ACC112 (cell line): ENCODE data around the gene BEST4.
"Not testable (repeated sequence)": the region's sequence is repeated elsewhere in the genome, so short reads cannot be mapped to it uniquely, and the experiment has no call there.

Experiments
- H2AFZ ChIP-seq: fragments of 200-600 bp; sonication (generic); one replicate; pipeline ENCODE4 v1.6.0; 2017; ENCODE audit warnings: antibody characterized with exemption, low read length; ENCODE audit not compliant: unreplicated experiment
- H3K27ac ChIP-seq: fragments of 200-600 bp; sonication (generic); 2 replicates; pipeline ENCODE4 v1.5.1; 2014; ENCODE audit warnings: low read depth, mild to moderate bottlenecking, antibody characterized with exemption, low read length, moderate library complexity
- H3K27me3 ChIP-seq: fragments of 200-600 bp; sonication (generic); 2 replicates; pipeline ENCODE4 v1.6.1; 2014; ENCODE audit warnings: mild to moderate bottlenecking, antibody characterized with exemption, low read length, moderate library complexity, mixed read lengths; ENCODE audit not compliant: insufficient read depth
- H3K36me3 ChIP-seq: fragments of 200-600 bp; sonication (generic); 2 replicates; pipeline ENCODE4 v1.6.1; 2016; ENCODE audit warnings: mild to moderate bottlenecking, antibody characterized with exemption, low read length, moderate library complexity, mixed read lengths; ENCODE audit not compliant: insufficient read depth
- H3K4me1 ChIP-seq: fragments of 200-600 bp; sonication (generic); one replicate; pipeline ENCODE4 v1.6.1; 2016; ENCODE audit warnings: low read length, mixed read lengths; ENCODE audit not compliant: insufficient read depth, unreplicated experiment, control insufficient read depth
- H3K4me3 ChIP-seq: fragments of 200-600 bp; sonication (generic); 2 replicates; pipeline ENCODE4 v1.5.1; 2014; ENCODE audit warnings: mild to moderate bottlenecking, low read depth, low read length
- H3K79me2 ChIP-seq: fragments of 200-600 bp; sonication (generic); one replicate; pipeline ENCODE4 v1.6.0; 2016; ENCODE audit warnings: low read length; ENCODE audit not compliant: control insufficient read depth, unreplicated experiment, insufficient read depth

The BEST4 gene

GRCh38 chr1:44775078-44775929 is 12.7 kb downstream of the BEST4 start, which contains the start of gene RPS8:
TSS of gene RPS8 (plus strand) at chr1:44775540. CDS start at chr1:44775597, 57 bp downstream.
- H3K36me3 ChIP-seq = peaks cover 27% of the 10 kb centered on the region; the same call in 1 of the 2 replicates
- peak within 1 kb of the TSS; percentile 78 for H3K27ac ChIP-seq
- no peaks in the 10 kb centered on the region for H3K27me3 ChIP-seq
- H3K4me1 ChIP-seq = peaks cover 12% of the 10 kb centered on the region
- peak within 1 kb of the TSS; percentile 87 for H3K4me3 ChIP-seq
- peaks cover 45% of the 10 kb centered on the region for H3K79me2 ChIP-seq
- H2AFZ ChIP-seq = peak within 1 kb of the TSS; percentile 53

- peaks cover 15% of the 10 kb centered on the region; the same call in 1 of the 2 replicates for H3K36me3 ChIP-seq
- not testable (repeated sequence) for H3K27me3 ChIP-seq, H3K4me3 ChIP-seq, H3K4me1 ChIP-seq, H2AFZ ChIP-seq, H3K79me2 ChIP-seq, H3K27ac ChIP-seq
Measured at GRCh38 chr1:44766421-44766820, 21.5 kb downstream of the BEST4 start.

GRCh38 chr1:44760876-44761275 is 27.1 kb downstream of the BEST4 start:
- no peaks in the 10 kb centered on the region for H3K27me3 ChIP-seq
- peaks cover 14% of the 10 kb centered on the region for H3K36me3 ChIP-seq
- H3K27ac ChIP-seq = no peak overlapping the region
- H3K4me1 ChIP-seq = no peaks in the 10 kb centered on the region
- no peak overlapping the region for H2AFZ ChIP-seq
- no peaks in the 10 kb centered on the region for H3K79me2 ChIP-seq
- H3K4me3 ChIP-seq = no peak overlapping the region

- Histone ChIP-seq H2AFZ (no peak overlapping the region), H3K4me3 (no peak overlapping the region), H3K36me3 (peaks cover 14% of the 10 kb centered on the region), H3K27me3 (no peaks in the 10 kb centered on the region), H3K27ac (no peak overlapping the region), H3K79me2 (no peaks in the 10 kb centered on the region), H3K4me1 (no peaks in the 10 kb centered on the region)
Measured at GRCh38 chr1:44759077-44759476, 28.9 kb downstream of the BEST4 start.

GRCh38 chr1:44757420-44757819 is 30.6 kb downstream of the BEST4 start:
- Histone ChIP-seq H3K36me3 (peaks cover 17% of the 10 kb centered on the region), H3K4me3 (no peak overlapping the region), H3K4me1 (no peaks in the 10 kb centered on the region), H3K27me3 (no peaks in the 10 kb centered on the region), H3K79me2 (no peaks in the 10 kb centered on the region), H2AFZ (no peak overlapping the region), H3K27ac (no peak overlapping the region)

- Histone ChIP-seq H3K27ac (no peak overlapping the region), H3K79me2 (peaks cover 22% of the 10 kb centered on the region), H3K4me1 (peaks cover 5% of the 10 kb centered on the region), H3K36me3 (peaks cover 1% of the 10 kb centered on the region; the same call in 1 of the 2 replicates), H3K27me3 (no peaks in the 10 kb centered on the region), H3K4me3 (no peak overlapping the region), H2AFZ (no peak overlapping the region)
Measured at GRCh38 chr1:44747878-44748277, 40.1 kb downstream of the BEST4 start.

- no peaks in the 10 kb centered on the region for H3K27me3 ChIP-seq
- peaks cover 49% of the 10 kb centered on the region for H3K79me2 ChIP-seq
- no peak overlapping the region for H3K27ac ChIP-seq
- H2AFZ ChIP-seq = no peak overlapping the region
- no peak overlapping the region for H3K4me3 ChIP-seq
- no peaks in the 10 kb centered on the region for H3K36me3 ChIP-seq
- H3K4me1 ChIP-seq = peaks cover 20% of the 10 kb centered on the region
Measured at GRCh38 chr1:44743211-44743610, 44.8 kb downstream of the BEST4 start.

- Histone ChIP-seq H3K36me3 (no peaks in the 10 kb centered on the region), H3K27me3 (no peaks in the 10 kb centered on the region), H3K4me1 (peaks cover 20% of the 10 kb centered on the region), H3K27ac (peak overlapping the region; percentile 72), H3K4me3 (peak overlapping the region; percentile 98), H3K79me2 (peaks cover 46% of the 10 kb centered on the region), H2AFZ (peak overlapping the region; percentile 93)
Measured at GRCh38 chr1:44740179-44740617, 47.8 kb downstream of the BEST4 start.

GRCh38 chr1:44739307-44740178 is 48.4 kb downstream of the BEST4 start, which contains the start of gene KIF2C:
TSS of gene KIF2C (plus strand) at chr1:44739837. CDS start at chr1:44739933, 96 bp downstream.
- Histone ChIP-seq H3K79me2 (peaks cover 45% of the 10 kb centered on the region), H2AFZ (peak within 1 kb of the TSS; percentile 97), H3K4me1 (peaks cover 20% of the 10 kb centered on the region), H3K4me3 (peak within 1 kb of the TSS; percentile 98), H3K36me3 (no peaks in the 10 kb centered on the region), H3K27me3 (no peaks in the 10 kb centered on the region), H3K27ac (peak within 1 kb of the TSS; percentile 72)

- H3K36me3 ChIP-seq, H3K27me3 ChIP-seq: not testable (repeated sequence)
- peaks cover 39% of the 10 kb centered on the region for H3K79me2 ChIP-seq
- peak overlapping the region; percentile 97 for H2AFZ ChIP-seq
- peaks cover 20% of the 10 kb centered on the region for H3K4me1 ChIP-seq
- peak overlapping the region; percentile 98 for H3K4me3 ChIP-seq
- peak overlapping the region; percentile 72 for H3K27ac ChIP-seq
Measured at GRCh38 chr1:44738953-44739306, 49.0 kb downstream of the BEST4 start.
